Measurements from ENCODE around the gene PRX. TPM values are rescaled to one million over a fixed set of nuclear protein-coding genes. Genes with fewer than 3 reads are reported as not detected.

PRX gene
- total and polyA plus RNA-seq, 9 of the 15 experiments (the other 6 are each of a cell fraction or from before 2014, with no cell fraction given) = 0.65 to 3.5 (median 1.7) TPM; not detected in 2

- TF ChIP-seq MAFF (IDR thresholded peaks at IDR 0.05; ENCODE audit: low read length) (no peak), ZNF507 (tag; conservative IDR thresholded peaks at IDR 0.05) (no peak), NONO (IDR thresholded peaks at IDR 0.05; ENCODE audit: low read depth in 2 of 2, low read length in 1 of 2) (peak; percentile 72 to 78; a peak in 2 of 4 replicates), POU5F1 (IDR thresholded peaks at IDR 0.05; ENCODE audit: borderline replicate concordance, low read depth, low read length, partially characterized antibody) (no peak), PATZ1 (CRISPR knock-in tag; IDR thresholded peaks at IDR 0.05; ENCODE audit: borderline replicate concordance) (no peak), SMARCA4 (IDR thresholded peaks at IDR 0.05) (peak; percentile 42; the same call in 1 of the 2 replicates), ZHX1 (conservative IDR thresholded peaks at IDR 0.05; ENCODE audit: low read length) (0 out of 2 replicates have a peak, but pooled peaks have one; percentile 38), ZKSCAN1 (IDR thresholded peaks at IDR 0.05; ENCODE audit: low read depth, low read length) (no peak), ZNF740 (CRISPR knock-in tag; IDR thresholded peaks at IDR 0.05) (no peak), ZNF740 (tag; IDR thresholded peaks at IDR 0.05) (no peak), HCFC1 (IDR thresholded peaks at IDR 0.05; ENCODE audit: low read depth, low read length) (no peak), GTF2F1 (IDR thresholded peaks at IDR 0.05; ENCODE audit: low read depth, low read length) (0 out of 2 replicates have a peak, but pooled peaks have one; percentile 59), ZNF280B (CRISPR knock-in tag; IDR thresholded peaks at IDR 0.05) (no peak), ZNF592 (IDR thresholded peaks at IDR 0.05) (no peak)
These were observed 12.5 kb upstream of the PRX start, which contains the start of gene SERTAD1 (continued) for GRCh38 chr19:40425450-40426287.
